Gastrocnemius medialis (tissue), 4 donors: ENCODE results near the gene RAD54L. TPM values are rescaled to one million over a fixed set of nuclear protein-coding genes. Genes with fewer than 3 reads are reported as not detected.

Experiments used
- ATAC-seq, 2 donors: fragments of 150-250 bp; one replicate each; pipeline ENCODE4 v1.9.1; 2016
- DNase-seq, 2 donors: peaks; one replicate each; pipeline ENCODE4 v3.0.0-alpha.2; 2019
- H3K27ac ChIP-seq, 4 donors: fragments of 200-600 bp; sonication (generic); 1 replicate in 1 of 4; 2 replicates in 3 of 4; pipeline ENCODE4 v1.5.1; 2016 to 2018; ENCODE audit warnings: mild to moderate bottlenecking in 2 of 4, moderate library complexity in 1 of 4
- H3K27me3 ChIP-seq, 3 donors: fragments of 200-600 bp; sonication (generic) in 2 of 3; 1 replicate in 1 of 3; 2 replicates in 2 of 3; pipeline versions ENCODE4 v1.5.1 to v1.6.0; 2016 to 2019; ENCODE audit warnings: mild to moderate bottlenecking in 1 of 3, moderate library complexity in 1 of 3
- H3K36me3 ChIP-seq, 2 donors: fragments of 200-600 bp; sonication (generic) in 1 of 2; one replicate each; pipeline ENCODE4 v1.5.1; 2017 to 2018
- H3K4me1 ChIP-seq, 2 donors: fragments of 200-600 bp; sonication (generic) in 1 of 2; one replicate each; pipeline ENCODE4 v1.5.1; 2016 to 2017; ENCODE audit warnings: mild to moderate bottlenecking in 2 of 2
- H3K4me3 ChIP-seq, 4 donors: fragments of 200-600 bp; sonication (generic) in 3 of 4; 1 replicate in 1 of 4; 2 replicates in 3 of 4; pipeline ENCODE4 v1.5.1; 2016 to 2019; ENCODE audit warnings: mild to moderate bottlenecking in 2 of 4
- H3K9me3 ChIP-seq, 3 donors: fragments of 200-600 bp; sonication (generic) in 2 of 3; 1 replicate in 1 of 3; 2 replicates in 2 of 3; pipeline ENCODE4 v1.5.1; 2016 to 2019
- POLR2A ChIP-seq, 2 donors: fragments of 450-650 bp; IDR thresholded peaks; one replicate each; pipeline ENCODE4 v1.6.1; 2017; ENCODE audit warnings: antibody characterized with exemption in 2 of 2, mild to moderate bottlenecking in 2 of 2, moderate library complexity in 2 of 2
- in situ Hi-C, 4 donors: fragments of 200-750 bp; cut with MboI; loops; one replicate each; pipeline versions ENCODE4 v1.15.0 to v1.8.0; 2017; ENCODE audit warnings: low sequenced_read_pairs in 4 of 4
- intact Hi-C: fragments of 100-400 bp; cut with DNase I; formaldehyde crosslinking; loops from one replicate; pipeline ENCODE4 v1.15.1; 2023; ENCODE audit warnings: low total_unique reads
- total RNA-seq, 4 donors: library from RNA; depleted of rRNA; stranded (reverse); fragments of >200 nt; gene quantifications; one replicate each; pipeline versions ENCODE4 v1.1.0 to v1.2.3, GENCODE V29; 2016
- TF ChIP-seq, protein P1 (sequence below), 5 experiments: fragments of 450-650 bp in 3 of 5; fragments of 200-600 bp in 2 of 5; sonication (generic) in 2 of 5; IDR thresholded peaks in 4 of 5; conservative IDR thresholded peaks in 1 of 5; 1 replicate in 4 of 5; 2 replicates in 1 of 5; pipeline ENCODE4 v1.5.1; 2016 to 2019; ENCODE audit warnings: antibody characterized with exemption in 5 of 5, mild to moderate bottlenecking in 3 of 5, moderate library complexity in 3 of 5

The RAD54L gene
- total RNA-seq, 4 donors from 2014 or later, result 1.1 TPM; not detected in 3

DNA sequence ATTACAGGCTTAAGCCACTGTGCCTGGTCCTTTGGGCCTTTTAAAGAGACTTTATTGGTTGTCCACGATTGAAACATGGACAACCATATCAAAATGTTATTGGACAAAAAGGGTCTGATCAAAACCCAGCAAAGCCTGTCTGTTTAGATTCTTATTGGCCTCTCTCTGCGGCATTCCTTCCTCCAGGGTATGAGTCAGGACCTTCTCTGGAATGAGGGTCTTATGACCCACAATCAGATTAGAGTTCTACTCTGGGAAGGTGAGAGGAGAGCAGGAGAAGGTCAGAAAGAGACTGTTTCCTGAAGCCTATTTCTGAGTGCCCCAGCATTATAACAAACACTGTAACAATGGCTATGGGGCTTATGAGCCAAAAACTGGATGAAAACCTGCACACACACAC lies 36.5 kb upstream of the RAD54L start:
- H3K4me1 ChIP-seq, result no peaks in the 10 kb centered on the region
- no peak overlapping the region for H3K27ac ChIP-seq
- no peaks in the 10 kb centered on the region for H3K9me3 ChIP-seq
- intact Hi-C loops (no loop called here), in situ Hi-C loops (no loop called here)
- DNase-seq, result no peak
- TF ChIP-seq, protein P1, sequence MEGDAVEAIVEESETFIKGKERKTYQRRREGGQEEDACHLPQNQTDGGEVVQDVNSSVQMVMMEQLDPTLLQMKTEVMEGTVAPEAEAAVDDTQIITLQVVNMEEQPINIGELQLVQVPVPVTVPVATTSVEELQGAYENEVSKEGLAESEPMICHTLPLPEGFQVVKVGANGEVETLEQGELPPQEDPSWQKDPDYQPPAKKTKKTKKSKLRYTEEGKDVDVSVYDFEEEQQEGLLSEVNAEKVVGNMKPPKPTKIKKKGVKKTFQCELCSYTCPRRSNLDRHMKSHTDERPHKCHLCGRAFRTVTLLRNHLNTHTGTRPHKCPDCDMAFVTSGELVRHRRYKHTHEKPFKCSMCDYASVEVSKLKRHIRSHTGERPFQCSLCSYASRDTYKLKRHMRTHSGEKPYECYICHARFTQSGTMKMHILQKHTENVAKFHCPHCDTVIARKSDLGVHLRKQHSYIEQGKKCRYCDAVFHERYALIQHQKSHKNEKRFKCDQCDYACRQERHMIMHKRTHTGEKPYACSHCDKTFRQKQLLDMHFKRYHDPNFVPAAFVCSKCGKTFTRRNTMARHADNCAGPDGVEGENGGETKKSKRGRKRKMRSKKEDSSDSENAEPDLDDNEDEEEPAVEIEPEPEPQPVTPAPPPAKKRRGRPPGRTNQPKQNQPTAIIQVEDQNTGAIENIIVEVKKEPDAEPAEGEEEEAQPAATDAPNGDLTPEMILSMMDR (IDR thresholded peaks at IDR 0.05 in 4 of 5, conservative IDR thresholded peaks at IDR 0.05 in 1 of 5), result no peak
- no peak for TF ChIP-seq POLR2A (IDR thresholded peaks at IDR 0.05)
- H3K36me3 ChIP-seq, result no peaks in the 10 kb centered on the region
- no peak overlapping the region for H3K4me3 ChIP-seq
- no peak for ATAC-seq
- no peaks in the 10 kb centered on the region for H3K27me3 ChIP-seq

DNA sequence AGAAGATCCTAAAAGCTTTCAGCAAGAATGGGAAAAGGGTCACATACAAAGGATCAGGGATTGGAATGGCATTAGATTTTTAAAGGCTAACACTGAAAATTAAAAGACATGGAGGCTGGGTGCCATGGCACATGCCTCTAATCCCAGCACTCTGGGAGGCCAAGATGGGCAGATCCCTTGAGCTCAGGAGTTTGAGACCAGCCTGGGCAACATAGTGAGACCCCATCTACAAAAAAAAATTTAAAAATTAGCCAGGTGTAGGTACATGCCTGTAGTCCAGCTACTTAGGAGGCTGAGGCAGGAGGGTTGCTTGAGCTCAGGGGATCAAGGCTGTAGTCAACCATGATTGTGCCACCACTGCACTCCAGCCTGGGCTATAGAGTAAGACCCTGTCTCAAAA lies 32.1 kb upstream of the RAD54L start:
- DNase-seq (no peak), ATAC-seq (no peak)
- no peaks in the 10 kb centered on the region for H3K4me1 ChIP-seq
- intact Hi-C loops (no loop called here), in situ Hi-C loops (no loop called here)
- H3K27me3 ChIP-seq, result no peaks in the 10 kb centered on the region
- no peak overlapping the region for H3K27ac ChIP-seq
- no peaks in the 10 kb centered on the region for H3K9me3 ChIP-seq
- TF ChIP-seq, protein P1 (IDR thresholded peaks at IDR 0.05 in 4 of 5, conservative IDR thresholded peaks at IDR 0.05 in 1 of 5), result no peak
- TF ChIP-seq POLR2A (IDR thresholded peaks at IDR 0.05), result no peak
- H3K36me3 ChIP-seq, result no peaks in the 10 kb centered on the region
- H3K4me3 ChIP-seq, result no peak overlapping the region

DNA sequence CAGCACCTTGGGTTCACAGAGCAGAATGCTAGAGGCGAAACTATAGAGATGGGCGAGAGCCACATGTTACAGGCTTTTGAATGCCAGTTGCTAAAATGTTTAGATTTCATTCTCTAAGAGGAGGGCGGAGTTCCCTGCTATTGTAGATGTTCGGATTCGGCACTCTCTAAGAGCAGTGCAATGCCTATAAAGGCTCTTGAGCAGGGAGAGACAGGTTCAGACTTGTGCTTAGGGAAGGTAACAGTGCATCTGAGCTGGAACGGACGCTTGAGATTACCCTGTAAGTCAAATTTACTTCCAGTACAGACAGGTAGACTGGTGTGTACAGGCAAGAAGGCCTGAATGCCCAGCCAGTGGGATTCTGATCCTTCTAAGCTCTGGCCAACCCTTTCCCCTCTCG lies 29.1 kb upstream of the RAD54L start:
- H3K27ac ChIP-seq, result no peak overlapping the region
- no peaks in the 10 kb centered on the region for H3K4me1 ChIP-seq
- DNase-seq (no peak), ATAC-seq (no peak)
- no peaks in the 10 kb centered on the region for H3K27me3 ChIP-seq
- H3K9me3 ChIP-seq, result no peaks in the 10 kb centered on the region
- no peak overlapping the region for H3K4me3 ChIP-seq
- TF ChIP-seq POLR2A (IDR thresholded peaks at IDR 0.05), result no peak
- TF ChIP-seq, protein P1 (IDR thresholded peaks at IDR 0.05 in 4 of 5, conservative IDR thresholded peaks at IDR 0.05 in 1 of 5), result no peak
- H3K36me3 ChIP-seq, result no peaks in the 10 kb centered on the region
- in situ Hi-C loops (no loop called here), intact Hi-C loops (no loop called here)

- Histone ChIP-seq H3K9me3 (no peaks in the 10 kb centered on the region), H3K27ac (no peak overlapping the region), H3K36me3 (no peaks in the 10 kb centered on the region), H3K4me1 (no peaks in the 10 kb centered on the region), H3K27me3 (no peaks in the 10 kb centered on the region), H3K4me3 (no peak overlapping the region)
- no peak for TF ChIP-seq POLR2A (IDR thresholded peaks at IDR 0.05)
- TF ChIP-seq, protein P1 (IDR thresholded peaks at IDR 0.05 in 4 of 5, conservative IDR thresholded peaks at IDR 0.05 in 1 of 5), result no peak
- no peak for DNase-seq
- no peak for ATAC-seq
- in situ Hi-C loops, result loop anchor here in 1 of 4 donors (10.0 kb wide), 1 partner anchor 185 kb away; no protein-coding TSS in a partner anchor
- intact Hi-C loops, result no loop called here
These were observed 27.7 kb upstream of the RAD54L start for GRCh38 chr1:46219551-46220520.
